ENCODE results near the gene CELSR2.
A peak's percentile ranks its signal among the peaks of the same experiment; 100 is the strongest.

Gene CELSR2

GRCh38 chr1:109252167-109252892 is 3.0 kb downstream of the CELSR2 start:
- DNase-seq (ENCODE audit: low read depth, low spot score), result no peak

DNA sequence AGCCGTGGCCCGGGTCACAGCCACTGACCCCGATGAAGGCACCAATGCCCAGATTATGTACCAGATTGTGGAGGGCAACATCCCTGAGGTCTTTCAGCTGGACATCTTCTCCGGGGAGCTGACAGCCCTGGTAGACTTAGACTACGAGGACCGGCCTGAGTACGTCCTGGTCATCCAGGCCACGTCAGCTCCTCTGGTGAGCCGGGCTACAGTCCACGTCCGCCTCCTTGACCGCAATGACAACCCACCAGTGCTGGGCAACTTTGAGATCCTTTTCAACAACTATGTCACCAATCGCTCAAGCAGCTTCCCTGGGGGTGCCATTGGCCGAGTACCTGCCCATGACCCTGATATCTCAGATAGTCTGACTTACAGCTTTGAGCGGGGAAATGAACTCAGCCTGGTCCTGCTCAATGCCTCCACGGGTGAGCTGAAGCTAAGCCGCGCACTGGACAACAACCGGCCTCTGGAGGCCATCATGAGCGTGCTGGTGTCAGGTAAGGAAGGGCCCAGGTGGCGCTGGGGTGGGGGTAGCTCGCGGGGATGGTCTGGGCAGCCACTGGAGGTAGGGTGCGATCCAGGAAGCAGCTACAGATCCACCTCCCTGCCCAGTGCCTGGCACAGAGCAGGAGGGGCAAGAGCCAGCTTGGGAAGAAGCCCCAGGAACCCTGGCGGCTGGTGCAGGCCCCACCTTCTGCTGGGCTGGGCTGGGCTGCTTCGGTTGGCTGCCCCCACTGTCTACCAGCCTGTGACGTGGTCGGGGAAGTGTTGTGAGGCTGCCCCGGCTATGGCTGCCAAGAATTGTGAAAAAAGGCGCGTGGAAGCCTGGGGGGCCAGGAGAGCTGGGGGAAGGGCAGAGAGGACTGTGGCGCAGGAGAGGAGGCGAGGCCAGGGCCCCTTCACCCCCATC is 3.8 kb downstream of the CELSR2 start:
- DNase-seq (ENCODE audit: low read depth, low spot score), result peak; percentile 81

DNA sequence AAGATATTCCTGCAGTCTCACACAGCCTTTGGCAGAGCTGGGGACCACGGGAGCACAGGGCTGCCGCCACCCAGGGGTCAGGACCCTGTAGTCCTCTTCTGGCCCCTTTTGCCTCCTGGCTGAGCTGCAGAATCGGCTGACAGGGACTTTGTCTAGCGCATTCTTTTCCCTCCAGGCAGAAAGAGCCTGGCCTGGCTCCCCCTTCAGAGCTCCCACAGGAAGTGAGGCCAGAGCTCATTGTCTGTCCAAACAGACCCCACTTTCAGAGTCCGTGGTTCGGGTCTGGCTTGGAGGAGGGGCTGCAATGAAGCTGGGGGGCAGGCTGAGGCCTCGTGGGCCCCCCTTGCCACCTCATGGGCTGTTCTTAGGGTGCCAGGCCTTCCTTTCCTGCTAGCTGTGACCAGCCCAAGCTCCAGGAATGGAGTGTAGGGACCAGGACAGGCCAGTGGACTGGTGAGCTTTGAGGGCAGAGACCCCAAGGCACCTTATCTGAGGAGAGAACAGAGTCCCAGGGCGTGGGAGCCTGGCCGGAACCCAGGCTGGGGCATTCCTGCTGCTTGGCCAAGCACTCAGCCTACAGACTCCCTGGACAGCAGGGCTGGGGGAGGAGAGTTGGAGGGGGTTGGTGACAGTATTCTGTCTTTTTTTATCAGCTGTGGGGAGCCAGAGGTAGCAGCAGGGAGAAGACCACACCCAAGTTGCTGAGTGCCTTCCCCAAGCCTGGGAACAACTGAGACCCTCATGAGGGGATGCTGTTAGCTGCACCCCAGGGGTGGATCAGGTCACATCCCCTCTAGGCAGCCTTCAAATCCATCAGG is 4.7 kb downstream of the CELSR2 start:
- peak; percentile 75 for DNase-seq (ENCODE audit: low read depth, low spot score)

DNA sequence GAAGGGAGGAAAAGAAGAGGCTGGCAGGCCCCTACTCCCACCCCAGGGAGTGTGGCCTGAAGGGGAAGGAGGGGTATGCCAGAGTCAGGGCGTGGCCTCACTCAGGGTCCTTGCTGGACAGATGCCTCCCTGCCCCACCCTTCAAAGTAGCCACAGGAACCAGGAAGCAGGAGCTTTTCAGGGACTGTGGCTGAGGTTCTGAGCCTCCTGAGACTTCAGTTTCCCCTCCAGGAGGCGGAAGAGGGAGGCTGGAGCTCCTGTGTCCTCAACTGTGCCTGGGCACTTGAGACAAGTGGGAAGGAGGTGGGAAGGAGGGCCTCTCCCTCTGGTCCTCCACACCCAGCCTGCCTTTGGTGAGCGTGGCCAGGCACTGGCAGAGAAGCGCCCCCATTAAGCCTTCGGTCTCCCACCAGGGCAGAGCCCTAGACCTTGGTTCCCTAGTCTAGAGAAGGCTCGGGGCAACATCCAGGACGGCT is 5.3 kb downstream of the CELSR2 start:
- peak; percentile 35 for DNase-seq (ENCODE audit: low read depth, low spot score)

- peak; percentile 47 for DNase-seq (ENCODE audit: low read depth, low spot score)
Measured at GRCh38 chr1:109255097-109255651, 5.8 kb downstream of the CELSR2 start.

- DNase-seq (ENCODE audit: low read depth, low spot score), result no peak
Measured at GRCh38 chr1:109255678-109256077, 6.3 kb downstream of the CELSR2 start.

DNA sequence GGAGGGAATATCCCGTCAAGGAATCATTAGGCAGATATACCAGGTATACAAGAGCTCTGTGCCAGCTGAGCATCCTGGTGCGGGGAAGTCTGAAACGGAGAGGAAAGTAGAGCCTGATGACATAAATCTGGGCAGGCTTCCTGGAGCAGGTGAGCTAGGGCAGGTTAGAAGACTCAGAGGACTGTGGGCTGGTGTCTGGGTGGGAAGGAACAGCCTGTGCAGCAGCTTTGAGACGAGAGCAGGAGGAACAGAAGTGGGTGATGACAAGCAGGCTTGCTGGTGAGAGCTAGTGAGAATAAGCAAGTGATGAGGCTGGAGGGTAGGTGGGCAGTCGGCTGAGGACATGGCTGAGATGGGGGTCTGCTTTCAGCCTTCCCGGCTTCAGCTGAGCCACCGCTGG is 6.7 kb downstream of the CELSR2 start:
- no peak for DNase-seq (ENCODE audit: low read depth, low spot score)

GRCh38 chr1:109256971-109257681 is 7.8 kb downstream of the CELSR2 start:
- no peak for DNase-seq (ENCODE audit: low read depth, low spot score)

GRCh38 chr1:109257682-109258421 is 8.5 kb downstream of the CELSR2 start:
- DNase-seq (ENCODE audit: low read depth, low spot score), result peak; percentile 43

DNA sequence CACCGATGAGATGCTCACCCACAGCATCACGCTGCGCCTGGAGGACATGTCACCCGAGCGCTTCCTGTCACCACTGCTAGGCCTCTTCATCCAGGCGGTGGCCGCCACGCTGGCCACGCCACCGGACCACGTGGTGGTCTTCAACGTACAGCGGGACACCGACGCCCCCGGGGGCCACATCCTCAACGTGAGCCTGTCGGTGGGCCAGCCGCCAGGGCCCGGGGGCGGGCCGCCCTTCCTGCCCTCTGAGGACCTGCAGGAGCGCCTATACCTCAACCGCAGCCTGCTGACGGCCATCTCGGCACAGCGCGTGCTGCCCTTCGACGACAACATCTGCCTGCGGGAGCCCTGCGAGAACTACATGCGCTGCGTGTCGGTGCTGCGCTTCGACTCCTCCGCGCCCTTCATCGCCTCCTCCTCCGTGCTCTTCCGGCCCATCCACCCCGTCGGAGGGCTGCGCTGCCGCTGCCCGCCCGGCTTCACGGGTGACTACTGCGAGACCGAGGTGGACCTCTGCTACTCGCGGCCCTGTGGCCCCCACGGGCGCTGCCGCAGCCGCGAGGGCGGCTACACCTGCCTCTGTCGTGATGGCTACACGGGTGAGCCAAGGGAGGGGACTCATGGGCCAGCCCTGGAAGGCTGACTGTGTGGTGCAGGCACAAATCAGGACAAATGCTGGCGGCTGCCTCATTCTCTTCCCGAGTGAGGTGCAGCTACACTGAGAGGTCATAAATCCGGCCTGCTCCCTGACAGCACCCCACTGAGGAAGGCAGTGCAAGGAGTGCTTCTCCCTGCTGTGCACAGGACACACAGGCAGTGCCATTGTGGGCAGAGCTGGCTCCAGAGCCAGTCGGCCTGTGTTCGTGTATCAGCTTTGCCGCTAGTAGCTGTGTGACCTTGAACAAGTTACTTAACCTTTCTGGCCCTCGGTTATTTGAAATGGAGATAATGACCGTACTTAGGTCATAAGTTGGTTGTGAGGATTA is 9.4 kb downstream of the CELSR2 start:
- DNase-seq (ENCODE audit: low read depth, low spot score), result no peak

GRCh38 chr1:109259674-109260557 is 10.6 kb downstream of the CELSR2 start:
- no peak for DNase-seq (ENCODE audit: low read depth, low spot score)

GRCh38 chr1:109261006-109261405 is 11.7 kb downstream of the CELSR2 start:
- no peak for DNase-seq (ENCODE audit: low read depth, low spot score)

- no peak for DNase-seq (ENCODE audit: low read depth, low spot score)
Measured at GRCh38 chr1:109261578-109261977, 12.2 kb downstream of the CELSR2 start.

- no peak for DNase-seq (ENCODE audit: low read depth, low spot score)
Measured at GRCh38 chr1:109262231-109263055, 13.1 kb downstream of the CELSR2 start.

- no peak for DNase-seq (ENCODE audit: low read depth, low spot score)
Measured at GRCh38 chr1:109263234-109263596, 13.9 kb downstream of the CELSR2 start.

DNA sequence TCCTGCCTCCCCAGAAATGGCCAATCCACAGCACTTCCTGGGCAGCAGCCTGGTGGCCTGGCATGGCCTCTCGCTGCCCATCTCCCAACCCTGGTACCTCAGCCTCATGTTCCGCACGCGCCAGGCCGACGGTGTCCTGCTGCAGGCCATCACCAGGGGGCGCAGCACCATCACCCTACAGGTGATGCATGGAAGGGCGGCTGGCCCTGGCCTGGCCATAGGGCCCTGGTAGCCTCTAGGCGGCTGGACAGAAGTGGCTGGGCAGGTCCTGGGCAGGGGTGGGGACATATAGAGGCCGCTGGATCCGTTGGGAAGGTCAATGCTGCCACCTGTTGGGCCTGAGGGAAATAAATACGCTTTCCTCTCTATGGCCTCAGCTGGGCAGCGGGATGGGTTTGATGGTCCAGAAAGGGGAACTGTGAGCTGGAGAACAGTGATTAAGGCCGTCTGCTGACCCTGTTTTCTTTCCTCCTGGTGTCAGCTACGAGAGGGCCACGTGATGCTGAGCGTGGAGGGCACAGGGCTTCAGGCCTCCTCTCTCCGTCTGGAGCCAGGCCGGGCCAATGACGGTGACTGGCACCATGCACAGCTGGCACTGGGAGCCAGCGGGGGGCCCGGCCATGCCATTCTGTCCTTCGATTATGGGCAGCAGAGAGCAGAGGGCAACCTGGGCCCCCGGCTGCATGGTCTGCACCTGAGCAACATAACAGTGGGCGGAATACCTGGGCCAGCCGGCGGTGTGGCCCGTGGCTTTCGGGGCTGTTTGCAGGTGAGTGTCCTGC is 14.4 kb downstream of the CELSR2 start:
- DNase-seq (ENCODE audit: low read depth, low spot score), result peak; percentile 90

Measured in astrocyte of the hippocampus (primary cell).